MCF 10A (cell line): ENCODE data around the gene MBD1. TPM values are rescaled to one million over a fixed set of nuclear protein-coding genes. Genes with fewer than 3 reads are reported as not detected.

ENCODE experiments used
- BruUV-seq: library from RNA; stranded (reverse); fragments of 400-500 nt; replicated peaks from 2 replicates; lab custom pipeline; 2021; lab: Mats Ljungman, UMichigan
- CTCF ChIA-PET: fragments of 300-600 bp; sonication (Branson Sonifier 250); formaldehyde crosslinking; extraction: SDS; loops from one replicate; lab custom pipeline; 2021; ENCODE audit warnings: antibody characterized with exemption, inconsistent platforms; lab: Yijun Ruan, JAX
- POLR2A ChIA-PET: fragments of 300-600, 350-650 bp; sonication (Branson Sonifier 250); formaldehyde crosslinking; extraction: SDS; loops from one replicate; lab custom pipeline; 2020; ENCODE audit warnings: antibody characterized with exemption, inconsistent platforms; lab: Yijun Ruan, JAX
- DNase-seq: peaks from one replicate; pipeline ENCODE4 v3.0.0-alpha.2; 2018; ENCODE audit not compliant: unreplicated experiment
- H3K27ac Mint-ChIP-seq: one replicate; pipeline ENCODE4 v1.8.0; 2022; ENCODE audit warnings: mild to moderate bottlenecking, low read depth, mixed read lengths; ENCODE audit not compliant: unreplicated experiment
- H3K27me3 Mint-ChIP-seq: one replicate; pipeline ENCODE4 v1.8.0; 2022; ENCODE audit warnings: mixed read lengths; ENCODE audit not compliant: insufficient read depth, unreplicated experiment
- H3K36me3 Mint-ChIP-seq: one replicate; pipeline ENCODE4 v1.8.0; 2022; ENCODE audit warnings: mild to moderate bottlenecking, moderate library complexity, mixed read lengths; ENCODE audit not compliant: insufficient read depth, unreplicated experiment
- H3K4me1 Mint-ChIP-seq: one replicate; pipeline ENCODE4 v1.8.0; 2022; ENCODE audit warnings: mixed read lengths; ENCODE audit not compliant: insufficient read depth, unreplicated experiment
- H3K4me3 Mint-ChIP-seq: one replicate; pipeline ENCODE4 v1.8.0; 2022; ENCODE audit warnings: mild to moderate bottlenecking, moderate library complexity, mixed read lengths; ENCODE audit not compliant: unreplicated experiment
- H3K9me3 Mint-ChIP-seq: one replicate; pipeline ENCODE4 v1.8.0; 2022; ENCODE audit warnings: mixed read lengths; ENCODE audit not compliant: unreplicated experiment
- CTCF ChIP-seq: fragments of 200-600 bp; IDR thresholded peaks from one replicate; pipeline ENCODE4 v1.8.0; 2022; ENCODE audit warnings: antibody characterized with exemption, mild to moderate bottlenecking; ENCODE audit not compliant: unreplicated experiment
- intact Hi-C: fragments of 100-400 bp; cut with micrococcal nuclease; formaldehyde crosslinking; loops from 2 replicates; pipeline ENCODE4 v1.14.1; 2022
- total RNA-seq: library from RNA; stranded (reverse); gene quantifications from 2 replicates; pipeline ENCODE4 v1.2.3, GENCODE V29; 2022

The MBD1 gene
- total RNA-seq, 1 experiment from 2014 or later, result 203 TPM

- Mint-ChIP-seq H3K36me3 (peaks cover 64% of the 10 kb centered on the region), H3K27me3 (no peaks in the 10 kb centered on the region), H3K4me1 (peaks cover 60% of the 10 kb centered on the region), H3K27ac (peak overlapping the region; percentile 97), H3K9me3 (no peaks in the 10 kb centered on the region), H3K4me3 (peak overlapping the region; percentile 96)
- no peak for TF ChIP-seq CTCF
- intact Hi-C loops, result loop anchor here (2.0 kb wide), 1 partner anchor 63 kb away; no protein-coding TSS in a partner anchor
- no peak for DNase-seq
- POLR2A ChIA-PET, result interaction anchor here (0.7 to 2.0 kb wide), 18 partner anchors 9 to 1998 kb away, joined by 3 to 30 read pairs (median 4); partner anchors contain the start of genes C18orf32 and SKA1
- BruUV-seq, result no TSS peak
- CTCF ChIA-PET, result interaction anchor here (0.6 to 2.2 kb wide), 6 partner anchors 8 to 1338 kb away, joined by 3 to 15 read pairs (median 4); no protein-coding TSS in a partner anchor
Measured at GRCh38 chr18:50281972-50282520, 723 bp upstream of the MBD1 start.

GRCh38 chr18:50280707-50281294, 522 bp downstream of the MBD1 start:
- TF ChIP-seq CTCF, result no peak
- ChIA-PET POLR2A (interaction anchor here (0.6 to 2.0 kb wide), 22 partner anchors 10 to 820 kb away, joined by 3 to 30 read pairs (median 4); partner anchors contain the start of genes C18orf32, ELAC1, SKA1 and SMAD4), CTCF (interaction anchor here (0.9 to 1.5 kb wide), 2 partner anchors 9 to 50 kb away, joined by 3 to 4 read pairs; no protein-coding TSS in a partner anchor)
- no peaks in the 10 kb centered on the region for H3K9me3 Mint-ChIP-seq
- no peak for DNase-seq
- H3K27ac Mint-ChIP-seq, result peak overlapping the region; percentile 97
- H3K27me3 Mint-ChIP-seq, result no peaks in the 10 kb centered on the region
- peaks cover 65% of the 10 kb centered on the region for H3K36me3 Mint-ChIP-seq
- H3K4me3 Mint-ChIP-seq, result peak overlapping the region; percentile 96
- no TSS peak for BruUV-seq
- H3K4me1 Mint-ChIP-seq, result peaks cover 49% of the 10 kb centered on the region
- intact Hi-C loops, result loop anchor here (2.0 kb wide), 1 partner anchor 62 kb away; no protein-coding TSS in a partner anchor

GRCh38 chr18:50279752-50280151, 1.6 kb downstream of the MBD1 start:
- CTCF ChIA-PET, result interaction anchor here (0.5 to 0.6 kb wide), 2 partner anchors 41 to 65 kb away, joined by 3 read pairs; no protein-coding TSS in a partner anchor

More at GRCh38 chr18:50279752-50280151, 1.6 kb downstream of the MBD1 start:
- no peaks in the 10 kb centered on the region for H3K9me3 Mint-ChIP-seq
- peak overlapping the region; percentile 96 for H3K4me3 Mint-ChIP-seq
- no peaks in the 10 kb centered on the region for H3K27me3 Mint-ChIP-seq
- TF ChIP-seq CTCF, result no peak
- H3K4me1 Mint-ChIP-seq, result peaks cover 52% of the 10 kb centered on the region
- H3K27ac Mint-ChIP-seq, result peak overlapping the region; percentile 97
- peaks cover 67% of the 10 kb centered on the region for H3K36me3 Mint-ChIP-seq
- POLR2A ChIA-PET, result interaction anchor here (1.3 to 1.9 kb wide), 3 partner anchors 28 to 95 kb away, joined by 3 to 13 read pairs (median 5); partner anchors contain the start of gene SKA1
- no peak for DNase-seq
- no TSS peak for BruUV-seq
- intact Hi-C loops, result loop anchor here (2.0 kb wide), 1 partner anchor 61 kb away; no protein-coding TSS in a partner anchor
